ENCODE measurements around the gene KPTN.

The KPTN gene

DNA sequence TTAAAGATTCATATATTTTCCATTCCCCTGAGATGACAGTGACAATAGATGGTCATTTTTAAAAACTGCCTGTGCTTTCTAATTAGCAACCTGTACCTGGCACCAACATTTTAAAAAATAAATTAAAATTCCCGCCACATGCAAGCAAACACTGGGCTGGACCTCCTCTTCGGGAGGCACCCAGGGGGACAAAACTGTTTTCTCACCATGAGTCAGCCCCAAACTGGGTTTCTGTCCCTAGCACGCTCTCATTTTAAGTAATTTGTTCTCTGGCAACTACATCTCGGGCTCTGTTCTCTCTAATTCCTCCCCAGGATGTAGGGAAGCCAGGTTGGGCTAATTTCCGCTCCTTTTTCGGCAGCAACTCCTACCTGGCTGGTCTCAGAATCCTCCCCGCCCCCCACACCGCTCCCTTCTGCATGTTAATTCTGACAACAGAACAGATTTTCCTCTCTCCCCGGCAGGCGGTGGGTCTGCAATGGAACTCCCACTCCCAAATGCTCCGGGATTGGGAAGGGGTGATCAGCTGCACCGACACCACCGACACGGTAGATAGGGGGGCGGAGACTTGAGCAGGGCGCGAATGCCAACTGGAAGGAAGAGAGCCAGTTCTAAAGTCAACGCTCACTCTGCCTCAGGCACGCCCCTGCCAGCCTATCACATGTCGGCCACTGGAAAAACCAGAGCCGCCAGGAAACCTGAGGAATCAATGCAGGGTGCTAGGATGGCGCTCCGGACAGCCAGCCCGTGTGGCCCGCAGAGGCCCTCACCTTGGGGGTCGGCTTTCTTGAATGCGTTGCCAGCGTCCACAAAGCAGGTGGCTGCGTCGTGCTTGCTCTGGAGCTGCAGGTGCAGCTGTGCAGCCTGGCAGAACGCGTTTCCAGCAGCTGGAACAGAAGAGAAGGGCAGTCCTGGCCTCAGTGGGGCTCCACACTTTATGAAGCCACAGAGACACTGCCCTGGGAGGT is 16.1 kb upstream of the KPTN start:
- peak overlapping the region; percentile 58 for H3K27ac ChIP-seq
- TF ChIP-seq, protein P1, sequence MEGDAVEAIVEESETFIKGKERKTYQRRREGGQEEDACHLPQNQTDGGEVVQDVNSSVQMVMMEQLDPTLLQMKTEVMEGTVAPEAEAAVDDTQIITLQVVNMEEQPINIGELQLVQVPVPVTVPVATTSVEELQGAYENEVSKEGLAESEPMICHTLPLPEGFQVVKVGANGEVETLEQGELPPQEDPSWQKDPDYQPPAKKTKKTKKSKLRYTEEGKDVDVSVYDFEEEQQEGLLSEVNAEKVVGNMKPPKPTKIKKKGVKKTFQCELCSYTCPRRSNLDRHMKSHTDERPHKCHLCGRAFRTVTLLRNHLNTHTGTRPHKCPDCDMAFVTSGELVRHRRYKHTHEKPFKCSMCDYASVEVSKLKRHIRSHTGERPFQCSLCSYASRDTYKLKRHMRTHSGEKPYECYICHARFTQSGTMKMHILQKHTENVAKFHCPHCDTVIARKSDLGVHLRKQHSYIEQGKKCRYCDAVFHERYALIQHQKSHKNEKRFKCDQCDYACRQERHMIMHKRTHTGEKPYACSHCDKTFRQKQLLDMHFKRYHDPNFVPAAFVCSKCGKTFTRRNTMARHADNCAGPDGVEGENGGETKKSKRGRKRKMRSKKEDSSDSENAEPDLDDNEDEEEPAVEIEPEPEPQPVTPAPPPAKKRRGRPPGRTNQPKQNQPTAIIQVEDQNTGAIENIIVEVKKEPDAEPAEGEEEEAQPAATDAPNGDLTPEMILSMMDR (IDR thresholded peaks at IDR 0.05): no peak
- TF ChIP-seq ZFX (IDR thresholded peaks at IDR 0.05; ENCODE audit: borderline replicate concordance): no peak

DNA sequence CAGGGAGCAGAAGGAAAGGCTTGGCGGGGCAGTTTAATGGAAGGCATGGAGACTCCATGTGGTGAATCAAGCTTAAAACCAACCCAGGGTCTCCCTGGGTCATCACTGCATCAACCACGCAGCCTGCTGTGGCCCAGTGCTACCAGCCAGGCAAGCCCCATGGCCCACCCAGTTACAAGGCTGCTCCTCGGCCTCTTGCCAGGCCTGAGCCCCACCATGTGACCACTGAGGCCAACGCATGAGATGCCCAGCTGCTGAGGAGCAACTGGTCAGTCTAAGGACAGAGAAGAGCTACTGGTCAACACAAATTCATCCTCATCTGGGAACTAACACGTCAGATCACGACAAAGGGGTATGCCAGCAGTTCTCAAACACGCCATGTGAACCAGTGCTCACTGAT is 15.4 kb upstream of the KPTN start:
- H3K27ac ChIP-seq: peak overlapping the region; percentile 58; the same call in 1 of the 2 replicates
- TF ChIP-seq, protein P1 (IDR thresholded peaks at IDR 0.05): no peak
- TF ChIP-seq ZFX (IDR thresholded peaks at IDR 0.05; ENCODE audit: borderline replicate concordance): no peak

DNA sequence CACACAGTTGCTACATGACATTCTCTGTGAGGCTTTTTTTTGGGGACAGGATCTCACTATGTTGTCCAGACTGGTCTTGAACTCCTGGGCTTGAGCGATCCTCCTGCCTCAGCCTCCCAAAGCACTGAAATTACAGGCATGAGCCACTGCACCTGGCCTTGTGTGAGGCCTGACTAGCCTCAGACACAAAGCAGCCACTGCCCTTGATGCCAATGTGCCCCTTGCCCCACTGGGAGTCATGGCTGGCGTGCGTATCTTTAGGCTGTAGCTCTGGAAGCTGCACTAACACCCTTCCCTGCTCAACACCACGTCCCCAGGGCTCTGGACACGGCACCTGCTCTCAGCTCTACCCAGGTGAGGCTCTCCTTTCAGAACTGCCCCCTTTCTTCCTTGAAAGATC is 14.5 kb upstream of the KPTN start:
- TF ChIP-seq ZFX (IDR thresholded peaks at IDR 0.05; ENCODE audit: borderline replicate concordance): no peak
- TF ChIP-seq, protein P1 (IDR thresholded peaks at IDR 0.05): no peak
- no peak overlapping the region for H3K27ac ChIP-seq

DNA sequence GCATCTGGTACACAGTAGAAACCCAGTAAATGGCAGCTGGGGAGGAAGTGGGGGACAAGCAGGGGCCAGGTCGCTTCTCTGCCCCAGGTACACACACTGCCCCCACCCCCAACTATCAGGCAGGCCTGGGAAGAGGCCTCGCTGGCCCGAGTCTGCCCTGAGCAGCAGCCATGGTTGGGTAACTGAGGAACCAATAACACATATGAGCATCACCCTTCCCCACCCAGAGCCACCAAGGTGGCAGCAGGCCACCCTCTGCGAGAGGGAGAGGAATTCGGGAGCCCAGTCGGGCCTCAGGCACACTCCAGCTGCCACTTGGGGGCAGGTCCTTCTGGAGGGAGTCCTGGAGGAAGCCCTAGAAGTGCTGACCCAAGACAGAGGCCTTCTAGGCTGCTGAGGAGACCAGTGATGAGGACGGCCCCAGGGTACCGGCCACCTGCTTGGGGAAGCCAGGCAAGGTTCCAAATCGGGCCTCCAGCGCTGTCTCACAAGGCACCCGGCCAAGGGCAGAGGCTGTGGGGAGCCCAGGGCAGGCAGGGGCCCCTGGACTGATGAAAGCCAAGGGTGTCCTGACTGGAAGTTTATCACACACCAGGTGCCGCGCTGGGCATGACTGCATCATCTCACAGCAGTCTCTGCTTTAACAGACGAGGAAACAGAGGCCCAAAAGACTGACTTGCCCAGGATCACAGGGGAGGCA is 14.0 kb upstream of the KPTN start:
- H3K27ac ChIP-seq: no peak overlapping the region
- TF ChIP-seq, protein P1 (IDR thresholded peaks at IDR 0.05): no peak
- TF ChIP-seq ZFX (IDR thresholded peaks at IDR 0.05; ENCODE audit: borderline replicate concordance): no peak

DNA sequence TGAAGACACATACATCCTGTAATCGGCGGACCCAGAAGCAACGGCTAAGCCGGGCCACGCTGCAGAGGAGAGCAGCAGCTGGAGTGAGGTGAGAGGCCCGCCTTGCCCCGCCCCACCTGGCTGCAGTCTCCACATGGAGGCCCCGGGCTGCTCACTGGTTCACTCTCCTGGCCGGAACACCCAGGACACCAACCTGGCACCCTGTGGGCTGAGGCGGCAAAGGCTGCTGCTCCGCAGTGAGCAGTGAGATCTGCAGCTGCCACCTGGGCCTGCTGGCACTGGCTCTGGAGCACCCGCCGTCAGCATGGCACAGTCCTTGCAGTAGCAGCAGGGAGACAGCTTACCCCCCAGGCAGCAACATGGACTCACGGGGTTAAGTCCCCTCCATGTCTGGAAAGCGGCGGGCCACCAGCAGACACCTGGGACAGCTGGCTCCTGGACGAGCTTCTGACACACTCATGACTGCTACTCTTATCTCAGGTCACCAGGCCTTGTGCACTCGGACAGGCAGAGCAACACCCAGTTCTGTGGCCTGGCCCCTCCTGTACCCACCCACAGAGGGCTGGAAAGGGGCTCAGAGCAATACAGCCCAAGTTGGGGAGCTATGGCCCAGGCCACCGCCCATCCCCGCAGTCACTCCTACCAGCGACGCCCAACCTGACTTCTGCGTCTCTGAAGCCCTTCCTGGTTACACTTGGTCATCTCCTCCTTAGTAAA is 13.2 kb upstream of the KPTN start:
- no peak for TF ChIP-seq ZFX (IDR thresholded peaks at IDR 0.05; ENCODE audit: borderline replicate concordance)
- TF ChIP-seq, protein P1 (IDR thresholded peaks at IDR 0.05): no peak
- no peak overlapping the region for H3K27ac ChIP-seq

DNA sequence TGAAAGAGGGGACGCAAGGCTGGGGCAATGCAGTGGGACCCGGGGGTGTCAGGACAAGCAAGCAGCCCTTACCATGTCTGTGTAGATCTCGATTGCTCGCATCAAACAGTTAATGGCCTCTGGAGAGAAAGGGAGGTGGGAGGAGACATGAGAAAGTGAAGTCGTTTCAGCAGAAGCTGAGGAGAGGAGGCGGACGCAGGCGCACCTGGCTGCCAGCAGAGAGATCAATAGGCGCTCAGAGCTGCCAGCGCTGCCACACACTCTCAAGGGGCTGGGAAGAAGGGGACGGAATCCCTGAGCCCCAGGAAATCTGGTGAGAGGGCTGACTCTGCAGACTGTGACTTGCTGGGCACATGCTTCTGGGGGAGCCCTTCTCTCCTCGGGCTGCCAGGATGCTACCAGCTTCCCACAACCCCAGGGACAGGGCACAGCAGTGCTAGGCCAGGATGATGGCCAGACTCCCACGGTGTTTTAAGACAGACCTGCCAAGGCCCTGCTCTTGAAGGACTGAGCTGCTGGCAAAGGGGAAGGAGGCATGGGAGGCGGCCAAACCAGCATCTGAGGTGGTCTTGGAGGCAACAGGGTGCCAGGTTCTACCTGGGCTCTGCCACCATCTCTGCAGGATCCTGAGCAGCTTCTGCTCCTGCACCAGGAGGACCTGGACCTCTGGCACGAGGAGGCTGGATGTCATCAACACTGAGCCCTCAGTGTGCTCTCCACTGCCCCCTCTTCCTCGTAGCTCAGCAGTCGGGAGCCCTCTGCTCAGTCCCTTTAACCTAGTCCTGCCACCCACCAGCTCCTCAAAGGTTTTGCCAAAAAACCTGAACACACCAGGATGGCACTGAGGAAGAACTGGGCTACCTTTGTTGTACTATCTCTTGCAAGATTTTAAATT is 11.7 kb upstream of the KPTN start:
- no peak overlapping the region for H3K27ac ChIP-seq
- TF ChIP-seq, protein P1 (IDR thresholded peaks at IDR 0.05): no peak
- no peak for TF ChIP-seq ZFX (IDR thresholded peaks at IDR 0.05; ENCODE audit: borderline replicate concordance)
